Endothelial cell of umbilical vein (primary cell): Measurements from ENCODE around the gene DCAF17.

ENCODE experiments used
- CTCF ChIP-seq, 2 donors: IDR thresholded peaks; 1 replicate in 1 of 2; 2 replicates in 1 of 2; pipeline ENCODE4 v1.5.1; 2011; ENCODE audit warnings: low read length in 2 of 2, mild to moderate bottlenecking in 2 of 2, moderate library complexity in 2 of 2, control low read depth in 1 of 2, inconsistent platforms in 1 of 2, low read depth in 1 of 2; ENCODE audit not compliant: insufficient read depth in 1 of 2; ENCODE audit errors: extremely low read depth in 1 of 2
- EZH2 ChIP-seq: IDR thresholded peaks from 2 replicates; pipeline ENCODE4 v1.6.1; 2012; ENCODE audit warnings: borderline replicate concordance, low read depth, mild to moderate bottlenecking, moderate library complexity, low read length, inconsistent platforms; ENCODE audit not compliant: severe bottlenecking
- FOS ChIP-seq: IDR thresholded peaks from 2 replicates; pipeline ENCODE4 v1.6.1; 2011; ENCODE audit warnings: mild to moderate bottlenecking, low read length, moderate library complexity, borderline replicate concordance; ENCODE audit not compliant: insufficient read depth
- GATA2 ChIP-seq: IDR thresholded peaks from 2 replicates; pipeline ENCODE4 v1.7.0; 2011; ENCODE audit warnings: low read depth, mild to moderate bottlenecking, moderate library complexity, mixed read lengths, low read length; ENCODE audit not compliant: insufficient read length, insufficient read depth
- JUN ChIP-seq: IDR thresholded peaks from 2 replicates; pipeline ENCODE4 v1.6.1; 2011; ENCODE audit warnings: borderline replicate concordance, low read depth; ENCODE audit not compliant: insufficient read length, insufficient read depth
- MAX ChIP-seq: IDR thresholded peaks from 2 replicates; pipeline ENCODE4 v1.6.1; 2011; ENCODE audit not compliant: insufficient read depth, insufficient read length
- MYC ChIP-seq: IDR thresholded peaks from one replicate; pipeline ENCODE4 v1.6.1; 2011; ENCODE audit warnings: mild to moderate bottlenecking, low read depth, low read length
- POLR2A ChIP-seq: IDR thresholded peaks from 2 replicates; pipeline ENCODE4 v1.6.1; 2012; ENCODE audit warnings: low read depth, mild to moderate bottlenecking, control low read depth, low read length
- POLR2AphosphoS5 ChIP-seq: IDR thresholded peaks from 2 replicates; pipeline ENCODE4 v1.6.1; 2012; ENCODE audit warnings: low read depth, mild to moderate bottlenecking, control low read depth, low read length, moderate library complexity; ENCODE audit not compliant: insufficient read depth

- TF ChIP-seq MAX = no peak
- no peak for TF ChIP-seq POLR2A
- TF ChIP-seq POLR2AphosphoS5 = no peak
- no peak for TF ChIP-seq EZH2
- TF ChIP-seq CTCF (IDR thresholded peaks at IDR 0.05; ENCODE audit: extremely low read depth in 1 of 2, insufficient read depth in 1 of 2, low read depth in 1 of 2, low read length in 2 of 2) = no peak
- TF ChIP-seq JUN = no peak
- no peak for TF ChIP-seq MYC
- no peak for TF ChIP-seq FOS
- TF ChIP-seq GATA2 = no peak
Observed at GRCh38 chr2:171482308-171482707, 48.3 kb downstream of the DCAF17 start.
